AG04450 (cell line): ENCODE data around the gene STK10. TPM values are rescaled to one million over a fixed set of nuclear protein-coding genes. Genes with fewer than 3 reads are reported as not detected.

Experiments
- CTCF ChIA-PET: fragments of 300-600, 350-600 bp; formaldehyde crosslinking; extraction: SDS; loops from one replicate; lab custom pipeline; 2022; ENCODE audit warnings: antibody characterized with exemption, inconsistent platforms; lab: Charles Lee
- POLR2A ChIA-PET: fragments of 350-600 bp; formaldehyde crosslinking; extraction: SDS; loops from one replicate; lab custom pipeline; 2021; ENCODE audit warnings: antibody characterized with exemption, inconsistent platforms; lab: Yijun Ruan, JAX
- DNase-seq: peaks from one replicate; pipeline ENCODE4 v3.0.0-alpha.2; 2011; ENCODE audit warnings: low read depth, low spot score
- H3K27ac ChIP-seq: one replicate; pipeline ENCODE4 v1.5.1; 2012; ENCODE audit warnings: low read depth, low read length, control low read depth
- H3K27me3 ChIP-seq: one replicate; pipeline ENCODE4 v1.6.0; 2012; ENCODE audit warnings: low read length; ENCODE audit not compliant: control insufficient read depth, insufficient read depth
- H3K4me3 ChIP-seq: 2 replicates; pipeline ENCODE4 v1.5.1; 2011; ENCODE audit warnings: mild to moderate bottlenecking, low read depth, low read length, control low read depth
- H3K9me3 ChIP-seq: 2 replicates; pipeline ENCODE4 v1.5.1; 2012; ENCODE audit warnings: low read length; ENCODE audit not compliant: control insufficient read depth, insufficient read depth
- polyA plus RNA-seq: library from polyadenylated mRNA; depleted of rRNA; stranded (reverse); fragments of >200 nt; gene quantifications from 2 replicates; pipeline ENCODE4 v1.2.3, GENCODE V29; 2011
- TF ChIP-seq, protein P1 (sequence below): IDR thresholded peaks from 2 replicates; pipeline ENCODE4 v1.5.1; 2011; ENCODE audit warnings: low read depth, low read length, control low read depth, inconsistent platforms

Gene STK10
- polyA plus RNA-seq, 1 experiment = 7.8 TPM

DNA sequence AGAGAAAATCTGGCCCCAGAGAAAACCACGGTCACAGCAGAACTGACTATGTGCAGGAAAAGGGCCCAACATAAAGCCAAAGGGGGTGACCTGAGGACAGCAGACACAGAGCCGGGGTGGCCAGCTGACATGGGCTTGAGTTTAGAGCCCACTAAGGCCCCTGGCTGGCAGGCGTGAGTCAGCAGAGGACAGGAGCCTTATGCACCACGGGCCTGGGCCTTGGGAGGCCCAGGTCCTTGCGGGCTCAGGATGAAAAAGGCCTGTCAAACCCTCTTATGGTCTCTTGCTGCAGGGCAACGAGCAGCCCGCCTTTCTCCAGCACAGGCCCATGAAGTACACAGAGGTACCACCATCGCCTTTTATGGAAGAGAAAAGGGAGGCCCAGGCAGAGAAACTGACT lies 19.7 kb downstream of the STK10 start:
- TF ChIP-seq, protein P1, sequence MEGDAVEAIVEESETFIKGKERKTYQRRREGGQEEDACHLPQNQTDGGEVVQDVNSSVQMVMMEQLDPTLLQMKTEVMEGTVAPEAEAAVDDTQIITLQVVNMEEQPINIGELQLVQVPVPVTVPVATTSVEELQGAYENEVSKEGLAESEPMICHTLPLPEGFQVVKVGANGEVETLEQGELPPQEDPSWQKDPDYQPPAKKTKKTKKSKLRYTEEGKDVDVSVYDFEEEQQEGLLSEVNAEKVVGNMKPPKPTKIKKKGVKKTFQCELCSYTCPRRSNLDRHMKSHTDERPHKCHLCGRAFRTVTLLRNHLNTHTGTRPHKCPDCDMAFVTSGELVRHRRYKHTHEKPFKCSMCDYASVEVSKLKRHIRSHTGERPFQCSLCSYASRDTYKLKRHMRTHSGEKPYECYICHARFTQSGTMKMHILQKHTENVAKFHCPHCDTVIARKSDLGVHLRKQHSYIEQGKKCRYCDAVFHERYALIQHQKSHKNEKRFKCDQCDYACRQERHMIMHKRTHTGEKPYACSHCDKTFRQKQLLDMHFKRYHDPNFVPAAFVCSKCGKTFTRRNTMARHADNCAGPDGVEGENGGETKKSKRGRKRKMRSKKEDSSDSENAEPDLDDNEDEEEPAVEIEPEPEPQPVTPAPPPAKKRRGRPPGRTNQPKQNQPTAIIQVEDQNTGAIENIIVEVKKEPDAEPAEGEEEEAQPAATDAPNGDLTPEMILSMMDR = no peak
- no peak overlapping the region for H3K27ac ChIP-seq
- DNase-seq = no peak
- POLR2A ChIA-PET = no interaction called here
- no peaks in the 10 kb centered on the region for H3K9me3 ChIP-seq
- CTCF ChIA-PET = interaction anchor here (0.5 to 0.8 kb wide), 2 partner anchors 21 to 81 kb away, joined by 3 read pairs; no protein-coding TSS in a partner anchor
- no peak overlapping the region for H3K4me3 ChIP-seq
- no peaks in the 10 kb centered on the region for H3K27me3 ChIP-seq

DNA sequence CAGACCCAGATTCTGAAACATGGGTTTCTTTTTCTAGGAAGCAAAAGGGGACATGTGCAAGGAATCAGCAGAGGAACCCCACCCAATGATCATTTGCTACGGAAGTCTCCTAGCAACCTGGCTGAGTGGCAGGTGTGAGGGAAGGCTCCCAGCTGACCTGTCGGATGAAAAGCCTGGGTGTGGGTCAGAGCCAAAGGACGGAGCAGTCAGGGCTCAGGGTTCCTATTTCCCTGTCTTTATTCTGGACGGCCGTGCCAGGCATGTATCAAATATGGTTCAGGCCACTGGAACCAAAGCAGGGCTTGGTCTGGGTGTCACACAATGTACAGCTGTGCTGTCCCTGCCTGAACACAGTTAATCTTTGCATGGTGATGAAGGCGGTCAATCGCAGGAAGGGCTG lies 20.1 kb downstream of the STK10 start:
- no peak overlapping the region for H3K27ac ChIP-seq
- no peak overlapping the region for H3K4me3 ChIP-seq
- no peaks in the 10 kb centered on the region for H3K27me3 ChIP-seq
- no peak for DNase-seq
- ChIA-PET CTCF (no interaction called here), POLR2A (no interaction called here)
- no peaks in the 10 kb centered on the region for H3K9me3 ChIP-seq
- TF ChIP-seq, protein P1 = no peak

DNA sequence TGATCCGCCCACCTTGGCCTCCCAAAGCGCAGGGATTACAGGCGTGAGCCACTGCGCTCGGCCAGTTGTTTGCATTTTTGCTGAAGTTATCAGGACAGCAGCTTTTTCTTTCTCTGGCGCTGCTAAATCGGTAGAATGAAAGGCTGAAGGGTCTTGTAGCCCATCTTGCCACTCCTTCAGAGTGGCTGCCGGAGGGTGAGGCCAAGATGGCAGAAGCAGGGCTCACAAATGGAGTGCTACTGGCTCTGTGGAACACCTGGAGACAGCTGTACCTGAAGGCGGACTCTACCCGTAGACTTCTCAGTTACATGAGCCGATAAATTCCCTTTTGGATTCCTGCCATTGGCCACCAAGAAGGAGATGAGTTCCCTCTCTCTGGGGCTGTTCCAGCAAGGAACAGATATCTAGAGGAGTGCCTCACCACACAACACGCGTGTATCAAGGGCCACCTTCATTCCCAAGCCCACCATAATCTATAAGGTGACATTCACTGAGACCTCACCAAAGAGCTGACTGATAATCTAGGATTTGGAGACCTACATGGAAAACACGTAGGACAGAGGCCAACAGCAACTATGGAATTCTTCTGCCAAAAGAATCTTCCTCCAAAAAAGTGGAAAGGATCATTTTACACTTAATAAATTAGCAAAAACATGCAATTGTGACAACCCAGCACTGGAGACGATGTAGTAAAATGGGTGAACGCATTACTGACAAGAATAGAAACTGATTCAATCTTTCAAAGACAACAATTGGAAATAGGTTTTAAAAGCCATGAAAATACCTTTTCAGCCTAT lies 21.8 kb downstream of the STK10 start:
- Histone ChIP-seq H3K27me3 (no peaks in the 10 kb centered on the region), H3K27ac (no peak overlapping the region), H3K4me3 (no peak overlapping the region), H3K9me3 (no peaks in the 10 kb centered on the region)
- ChIA-PET CTCF (interaction anchor here (0.7 kb wide), 1 partner anchor 23 kb away, joined by 3 read pairs; no protein-coding TSS in a partner anchor), POLR2A (no interaction called here)
- no peak for DNase-seq
- TF ChIP-seq, protein P1 = no peak

DNA sequence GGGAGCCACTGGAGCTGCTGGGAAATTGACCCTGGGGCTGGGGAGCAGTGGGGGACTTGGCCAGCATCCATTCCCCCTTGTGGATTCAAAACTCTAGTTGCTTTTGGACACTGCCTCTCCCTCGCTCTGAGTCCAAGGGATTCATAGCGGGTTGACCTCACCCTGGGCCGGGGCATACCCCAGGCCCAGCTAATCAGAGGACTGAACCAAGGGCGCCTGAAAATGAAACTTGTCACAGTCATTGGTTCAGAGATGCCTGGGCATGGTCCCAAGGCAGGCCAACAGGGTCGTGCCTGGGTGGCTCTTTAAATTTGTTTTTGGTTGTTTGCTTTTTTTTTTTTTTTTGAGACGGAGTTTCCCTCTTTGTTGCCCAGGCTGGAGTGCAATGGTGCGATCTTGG lies 22.6 kb downstream of the STK10 start:
- Histone ChIP-seq H3K27me3 (no peaks in the 10 kb centered on the region), H3K4me3 (no peak overlapping the region), H3K27ac (no peak overlapping the region), H3K9me3 (no peaks in the 10 kb centered on the region)
- ChIA-PET CTCF (interaction anchor here (2.2 kb wide), 1 partner anchor 23 kb away, joined by 15 read pairs; the partner anchor contains the start of gene STK10), POLR2A (no interaction called here)
- DNase-seq = no peak
- TF ChIP-seq, protein P1 = no peak

DNA sequence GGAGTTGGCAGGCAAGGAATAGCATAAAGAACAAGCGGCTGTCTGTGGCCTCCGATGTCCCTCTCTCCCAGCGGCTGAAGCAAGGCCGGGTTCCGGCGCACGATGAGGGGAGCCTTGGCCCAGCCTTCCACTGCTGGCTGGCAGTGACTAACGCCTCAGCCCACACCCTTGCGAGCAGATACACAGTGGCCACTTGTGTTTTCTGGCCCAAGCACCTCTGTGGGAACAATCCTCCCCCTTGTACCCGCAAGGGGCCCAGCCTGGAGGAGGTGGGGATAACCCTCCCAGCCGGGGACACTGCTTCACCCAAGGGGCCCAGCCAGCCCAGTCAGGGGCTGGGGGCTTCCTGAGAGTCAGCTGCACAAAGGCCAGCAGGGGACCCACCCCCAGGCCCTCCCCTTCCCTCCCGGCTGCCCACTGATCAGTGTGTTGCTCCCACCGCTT lies 23.2 kb downstream of the STK10 start:
- no peak for DNase-seq
- no peaks in the 10 kb centered on the region for H3K27me3 ChIP-seq
- H3K4me3 ChIP-seq = no peak overlapping the region
- ChIA-PET CTCF (interaction anchor here (0.6 to 2.2 kb wide), 2 partner anchors 24 to 304 kb away, joined by 3 to 15 read pairs; partner anchors contain the start of gene STK10), POLR2A (no interaction called here)
- H3K27ac ChIP-seq = peak overlapping the region; percentile 21
- TF ChIP-seq, protein P1 = no peak
- H3K9me3 ChIP-seq = no peaks in the 10 kb centered on the region
